Non-pigmented ciliary epithelial cell (primary cell): ENCODE data around the gene IRX1.

Experiments
- DNase-seq: peaks from one replicate; pipeline ENCODE4 v3.0.0-alpha.2; 2010; ENCODE audit warnings: low read depth

Gene IRX1

DNA sequence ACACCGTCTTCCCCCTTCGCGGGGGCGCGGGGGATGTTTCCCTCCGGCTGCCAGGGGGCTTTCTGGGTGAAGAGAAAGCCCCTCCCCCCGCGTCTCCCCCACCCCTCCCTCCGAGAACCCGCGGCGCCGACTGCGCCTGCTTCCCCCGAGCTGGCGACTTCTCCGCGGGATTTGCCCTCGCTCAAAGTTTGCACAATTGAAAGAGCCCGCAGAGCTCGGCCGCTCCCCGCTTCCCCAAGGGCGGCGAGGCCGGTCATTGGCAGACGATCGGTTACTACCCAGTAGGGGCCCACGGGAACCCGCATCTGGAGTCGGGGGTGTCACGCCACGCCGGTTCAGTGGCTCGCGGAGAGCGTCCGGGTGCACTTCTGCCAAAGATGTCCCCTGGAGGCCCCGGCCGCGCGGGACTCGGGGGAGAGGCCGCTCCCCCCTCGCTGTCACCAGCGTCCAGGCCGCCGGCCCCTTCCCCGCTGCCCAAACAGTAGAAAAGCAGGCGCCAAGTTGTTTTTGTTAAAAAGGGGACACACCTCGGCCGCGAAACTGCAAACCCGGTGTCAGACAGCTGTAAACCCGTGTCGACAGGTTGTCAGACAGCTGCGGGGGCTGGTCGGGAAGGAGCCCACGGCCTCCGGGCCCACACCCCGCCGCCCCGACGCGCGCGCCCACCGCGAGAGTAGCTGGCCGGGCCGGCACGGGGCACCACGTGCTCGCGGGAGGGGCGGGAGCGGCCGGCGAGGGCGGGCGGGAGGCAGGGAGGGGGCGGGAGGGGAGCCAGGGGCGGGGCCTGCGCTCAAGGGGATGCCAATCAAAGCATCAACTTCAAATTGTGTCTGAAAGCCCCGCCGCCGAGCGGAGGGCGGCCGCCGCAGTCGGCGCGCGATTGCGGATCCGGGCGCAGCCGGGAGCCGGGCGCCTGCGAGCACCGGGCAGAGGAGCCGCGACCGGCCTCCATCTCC is at the start of gene IRX1:
TSS of gene IRX1 (plus strand) at position 827 of the 956 bp plus-strand sequence. CDS start 274 bp downstream, outside the sequence.
- no peak for DNase-seq

DNA sequence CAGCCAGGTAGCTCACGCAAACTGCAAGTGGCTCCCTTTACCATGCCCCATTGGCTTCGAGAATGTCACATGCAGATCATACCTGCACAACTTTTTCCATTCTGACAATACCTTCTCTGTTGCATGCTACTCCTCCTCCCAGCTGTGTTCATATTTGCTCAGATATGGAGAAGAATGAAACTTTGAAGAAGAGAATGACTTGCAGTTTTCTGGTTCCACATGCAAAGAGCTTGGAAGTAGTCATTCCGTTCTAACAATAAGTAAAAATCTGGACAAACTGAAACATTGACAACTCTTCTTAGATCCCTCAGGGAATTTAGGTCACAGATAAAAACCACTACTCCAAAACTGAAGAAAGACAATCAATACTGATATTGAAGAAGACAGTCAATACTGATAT is 49.6 kb upstream of the IRX1 start:
- no peak for DNase-seq

GRCh38 chr5:3564116-3564515 is 31.5 kb upstream of the IRX1 start:
- DNase-seq = no peak

- DNase-seq = no peak
These were observed 30.7 kb upstream of the IRX1 start for GRCh38 chr5:3564827-3565518.

DNA sequence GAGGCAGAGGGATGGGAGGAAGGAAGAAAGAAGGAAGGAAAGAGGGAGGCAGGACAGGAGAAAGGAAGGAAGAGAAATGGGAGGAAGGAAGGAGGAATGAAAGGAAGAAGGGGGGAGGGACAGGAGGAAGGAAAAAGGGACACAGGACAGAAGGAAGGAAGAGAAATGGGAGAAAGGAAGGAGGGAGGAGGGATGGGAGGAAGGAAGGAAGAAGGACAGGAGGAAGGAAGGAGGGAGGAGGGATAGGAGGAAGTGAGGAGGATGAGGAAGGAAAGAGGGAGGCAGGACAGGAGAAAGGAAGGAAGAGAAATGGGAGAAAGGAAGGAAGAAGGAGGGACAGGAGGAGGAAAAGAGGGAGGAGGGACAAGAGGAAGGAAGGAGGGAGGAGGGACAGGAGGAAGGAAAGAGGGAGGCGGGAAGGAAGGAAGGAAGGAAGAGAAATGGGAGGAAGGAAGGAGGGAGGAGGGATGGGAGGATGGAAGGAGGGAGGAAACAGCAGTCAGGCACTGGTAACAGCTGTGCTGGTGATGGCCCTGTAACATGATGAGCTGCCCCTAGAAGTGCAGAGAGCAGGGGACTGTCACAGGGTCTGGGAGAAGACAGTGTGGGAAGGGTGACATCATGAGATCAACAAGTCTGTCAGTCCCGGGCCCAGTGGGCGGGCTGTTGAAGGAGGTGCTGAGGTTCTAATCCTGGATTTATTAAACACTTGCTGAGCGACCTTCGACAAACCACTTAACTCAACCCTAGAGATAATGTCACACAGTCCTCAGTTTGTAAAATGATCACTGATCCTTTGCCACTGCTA is 10.7 kb upstream of the IRX1 start:
- no peak for DNase-seq

DNA sequence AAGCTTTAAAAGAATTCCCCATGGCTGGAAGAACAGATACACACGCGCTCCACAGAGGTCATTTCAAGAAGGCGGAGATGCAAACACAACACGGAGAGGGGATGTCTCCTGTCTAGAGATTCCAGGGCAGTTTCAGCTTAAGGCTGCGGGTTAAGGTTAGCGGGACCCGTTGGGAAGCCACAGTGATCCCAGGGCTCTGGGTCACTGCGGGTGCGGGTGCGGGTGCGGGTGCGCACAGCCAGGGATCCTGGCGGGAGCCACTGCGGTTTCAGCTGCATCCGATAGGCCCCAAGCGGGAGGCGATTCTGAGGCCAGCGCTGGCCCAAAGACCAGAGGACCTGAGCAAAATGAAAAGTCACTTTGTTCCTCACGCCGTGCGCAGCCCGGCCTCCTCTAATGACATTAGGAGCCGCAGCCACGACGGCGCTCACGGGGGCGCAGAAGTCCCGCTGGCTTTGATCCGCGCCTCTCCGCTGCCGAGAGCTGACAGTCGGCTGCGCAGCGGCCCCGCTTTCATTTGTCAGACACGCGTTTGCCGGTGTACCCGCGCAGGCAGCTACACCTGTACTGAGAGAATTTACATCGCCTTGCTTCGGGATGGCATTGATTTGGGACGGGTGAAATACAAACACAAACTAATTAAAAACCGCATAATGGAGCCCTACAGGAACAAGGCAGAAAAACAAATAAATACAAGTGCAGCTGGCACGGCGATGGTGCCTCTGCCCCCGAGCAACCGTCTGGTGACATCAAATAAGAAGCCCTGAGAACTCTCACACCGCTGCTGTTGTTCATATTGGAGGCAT is 5.3 kb upstream of the IRX1 start:
- no peak for DNase-seq

DNA sequence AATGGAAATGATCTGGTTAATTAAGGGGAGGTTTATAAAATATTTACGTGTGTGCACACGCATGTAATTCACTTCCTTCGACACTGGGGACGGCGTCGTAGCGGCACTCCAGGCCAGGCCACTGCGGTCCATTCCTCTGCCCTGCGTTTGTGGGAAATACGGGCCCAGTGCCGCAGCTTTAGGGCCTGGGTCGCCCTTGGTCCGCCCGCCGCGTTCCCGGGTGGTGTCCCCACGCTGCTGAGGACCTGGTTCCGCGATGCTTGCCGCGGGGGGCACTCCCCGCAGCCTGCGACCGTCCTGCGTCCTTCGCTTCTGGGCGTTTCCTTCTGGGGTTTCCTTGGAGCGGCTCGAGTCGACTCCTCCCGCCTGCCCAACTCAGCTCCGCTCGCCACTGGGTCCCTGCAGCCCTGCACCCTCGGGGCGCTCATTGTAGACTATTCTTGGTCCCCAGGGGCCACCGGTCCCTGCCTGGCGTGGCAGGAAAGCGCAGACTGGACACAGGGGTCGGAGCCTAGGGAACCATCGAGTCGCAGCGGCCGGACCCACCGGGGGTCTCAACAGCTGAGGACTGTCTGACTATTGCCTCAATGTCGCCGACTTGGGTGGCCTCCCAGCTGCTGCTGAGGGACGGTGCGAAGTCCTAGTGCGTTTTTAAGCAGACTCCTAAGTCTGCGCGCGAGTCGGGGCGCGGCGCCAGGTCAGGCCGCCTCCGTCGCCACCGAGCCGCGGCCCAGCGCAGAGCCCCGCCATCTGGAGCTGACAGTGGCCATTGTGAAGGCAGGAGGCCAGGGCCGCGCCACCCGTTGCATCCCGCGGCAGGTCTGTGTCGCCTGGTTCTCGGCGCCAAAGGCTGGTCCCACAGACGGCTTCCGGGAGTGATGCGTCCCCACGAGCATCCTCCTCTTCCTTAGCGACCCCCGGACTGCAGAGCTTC is 4.4 kb upstream of the IRX1 start:
- DNase-seq = no peak

DNA sequence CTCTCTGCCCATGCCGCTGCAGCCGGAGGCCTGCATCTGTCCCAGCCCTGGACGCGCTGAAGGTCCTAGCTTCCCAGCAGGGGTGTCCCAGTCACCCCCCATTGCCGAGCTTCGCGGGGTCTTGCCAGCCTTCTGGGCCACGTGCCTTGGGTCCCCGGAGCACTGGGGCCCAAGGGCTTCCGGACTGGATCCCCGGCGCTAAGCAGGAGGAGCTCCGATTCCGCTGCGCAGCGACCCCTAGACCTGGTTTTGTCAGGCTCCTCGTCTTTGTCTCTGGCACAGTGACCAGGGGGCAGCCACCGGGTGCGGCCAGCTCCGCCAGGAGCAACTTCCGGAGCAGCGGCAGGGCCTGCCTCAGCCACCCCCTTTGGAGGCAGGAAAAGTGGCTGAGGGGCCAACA is 3.3 kb upstream of the IRX1 start:
- DNase-seq = no peak

DNA sequence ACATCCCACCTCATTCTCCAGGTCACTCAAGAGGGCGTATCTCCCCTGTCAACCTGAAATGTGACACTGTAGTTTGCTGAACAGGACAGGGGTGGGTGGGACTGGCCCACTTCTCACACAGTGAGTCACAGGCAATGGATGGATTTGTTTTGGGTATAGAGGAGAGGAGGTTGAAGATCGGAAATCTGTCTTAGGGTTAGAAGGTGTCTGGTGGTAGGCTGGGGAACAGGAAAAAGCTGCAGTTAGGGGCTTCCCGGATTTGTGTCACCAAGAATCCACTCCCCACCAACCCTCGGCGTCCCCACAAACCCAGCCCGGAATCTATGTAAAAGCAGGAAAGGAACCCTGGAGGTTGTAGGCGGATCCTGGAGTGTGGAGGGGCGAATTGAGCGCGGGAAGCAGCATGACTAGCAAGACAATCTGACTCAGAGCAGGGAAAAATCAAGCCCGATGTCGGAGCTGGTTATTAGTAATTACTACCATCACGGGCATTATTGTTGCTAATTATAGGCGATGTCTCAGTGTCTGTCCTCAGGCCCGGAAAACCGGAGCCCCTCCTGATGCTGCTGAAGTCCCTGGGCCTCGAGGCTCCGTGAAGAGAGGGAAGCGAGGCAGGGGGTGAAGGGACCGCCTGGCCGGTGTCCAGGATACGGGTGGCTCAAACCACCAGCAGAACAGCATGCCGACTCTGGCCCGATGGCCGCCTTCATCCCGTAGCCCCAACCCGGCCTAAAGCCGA is 1.7 kb upstream of the IRX1 start:
- DNase-seq = no peak

DNA sequence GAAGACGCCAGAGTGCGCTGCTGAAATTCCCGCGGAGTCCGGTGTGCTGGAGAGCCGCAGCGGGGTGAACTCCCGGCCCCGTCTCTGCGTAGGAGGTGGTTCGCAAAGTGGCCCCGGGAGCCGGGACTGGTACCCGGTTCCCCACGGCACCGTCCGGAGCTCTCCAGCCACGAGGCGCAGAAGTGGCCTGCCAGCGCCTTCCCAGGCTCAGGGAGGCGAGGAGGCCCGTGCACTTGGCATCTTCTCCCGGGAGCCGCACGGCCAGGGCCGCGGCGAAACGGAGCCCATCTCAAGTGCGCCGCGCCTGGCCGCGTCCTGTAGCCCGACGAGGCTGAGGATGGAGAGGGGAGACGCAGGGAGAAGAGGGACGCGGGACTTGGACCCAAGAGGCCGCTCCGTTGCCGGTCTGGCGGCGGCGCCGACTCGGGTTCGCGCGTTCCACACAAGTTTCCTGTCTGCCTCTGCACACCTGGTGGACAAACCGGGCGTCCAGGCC is 1.1 kb upstream of the IRX1 start:
- DNase-seq = no peak

- DNase-seq = no peak
These were observed 711 bp downstream of the IRX1 start for GRCh38 chr5:3596261-3596825.

- DNase-seq = no peak
These were observed 1.2 kb downstream of the IRX1 start for GRCh38 chr5:3596857-3597166.

- DNase-seq = no peak
These were observed 1.8 kb downstream of the IRX1 start for GRCh38 chr5:3597167-3598007.

- DNase-seq = no peak
These were observed 2.6 kb downstream of the IRX1 start for GRCh38 chr5:3598207-3598606.

GRCh38 chr5:3598769-3599211 is 3.2 kb downstream of the IRX1 start:
- DNase-seq = no peak

DNA sequence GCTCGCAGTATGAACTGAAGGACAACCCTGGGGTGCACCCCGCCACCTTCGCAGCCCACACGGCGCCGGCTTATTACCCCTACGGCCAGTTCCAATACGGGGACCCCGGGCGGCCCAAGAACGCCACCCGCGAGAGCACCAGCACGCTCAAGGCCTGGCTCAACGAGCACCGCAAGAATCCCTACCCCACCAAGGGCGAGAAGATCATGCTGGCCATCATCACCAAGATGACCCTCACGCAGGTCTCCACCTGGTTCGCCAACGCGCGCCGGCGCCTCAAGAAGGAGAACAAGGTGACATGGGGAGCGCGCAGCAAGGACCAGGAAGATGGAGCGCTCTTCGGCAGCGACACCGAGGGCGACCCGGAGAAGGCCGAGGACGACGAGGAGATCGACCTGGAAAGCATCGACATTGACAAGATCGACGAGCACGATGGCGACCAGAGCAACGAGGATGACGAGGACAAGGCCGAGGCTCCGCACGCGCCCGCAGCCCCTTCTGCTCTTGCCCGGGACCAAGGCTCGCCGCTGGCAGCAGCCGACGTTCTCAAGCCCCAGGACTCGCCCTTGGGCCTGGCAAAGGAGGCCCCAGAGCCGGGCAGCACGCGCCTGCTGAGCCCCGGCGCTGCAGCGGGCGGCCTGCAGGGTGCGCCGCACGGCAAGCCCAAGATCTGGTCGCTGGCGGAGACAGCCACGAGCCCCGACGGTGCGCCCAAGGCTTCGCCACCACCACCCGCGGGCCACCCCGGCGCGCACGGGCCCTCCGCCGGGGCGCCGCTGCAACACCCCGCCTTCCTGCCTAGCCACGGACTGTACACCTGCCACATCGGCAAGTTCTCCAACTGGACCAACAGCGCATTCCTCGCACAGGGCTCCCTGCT is 3.8 kb downstream of the IRX1 start:
- no peak for DNase-seq
